Iris pigment epithelial cell (primary cell): ENCODE measurements around the gene MRPL4.

Experiments
- DNase-seq: peaks from one replicate; pipeline ENCODE4 v3.0.0-alpha.2; 2011; ENCODE audit warnings: low read depth

MRPL4 gene

GRCh38 chr19:10251792-10252694 lies at the start of gene MRPL4:
Gene MRPL4 (plus strand): TSS chr19:10252214. CDS start chr19:10252254, 40 bp downstream.
- peak; percentile 99 for DNase-seq

GRCh38 chr19:10203686-10204085 lies 48.3 kb upstream of the MRPL4 start:
- no peak for DNase-seq

GRCh38 chr19:10205636-10206035 lies 46.4 kb upstream of the MRPL4 start:
- DNase-seq: no peak

GRCh38 chr19:10206226-10206885 lies 45.7 kb upstream of the MRPL4 start:
- peak; percentile 74 for DNase-seq

GRCh38 chr19:10207026-10207425 lies 45.0 kb upstream of the MRPL4 start:
- no peak for DNase-seq

GRCh38 chr19:10209315-10209714 lies 42.7 kb upstream of the MRPL4 start:
- DNase-seq: peak; percentile 51

GRCh38 chr19:10211061-10211460 lies 41.0 kb upstream of the MRPL4 start:
- DNase-seq: no peak

- DNase-seq: no peak
These were observed 40.3 kb upstream of the MRPL4 start for GRCh38 chr19:10211691-10212090.

- DNase-seq: peak; percentile 65
These were observed 37.2 kb upstream of the MRPL4 start for GRCh38 chr19:10214784-10215183.

GRCh38 chr19:10217085-10217484 lies 34.9 kb upstream of the MRPL4 start:
- no peak for DNase-seq

GRCh38 chr19:10219678-10220077 lies 32.3 kb upstream of the MRPL4 start:
- peak; percentile 78 for DNase-seq

- no peak for DNase-seq
These were observed 31.3 kb upstream of the MRPL4 start for GRCh38 chr19:10220695-10221094.

- no peak for DNase-seq
These were observed 29.7 kb upstream of the MRPL4 start for GRCh38 chr19:10222201-10222890.

- no peak for DNase-seq
These were observed 28.4 kb upstream of the MRPL4 start for GRCh38 chr19:10223488-10224213.

GRCh38 chr19:10224337-10224736 lies 27.7 kb upstream of the MRPL4 start:
- no peak for DNase-seq

- DNase-seq: no peak
These were observed 26.0 kb upstream of the MRPL4 start for GRCh38 chr19:10226021-10226375.

GRCh38 chr19:10226376-10227025 lies 25.5 kb upstream of the MRPL4 start:
- DNase-seq: peak; percentile 75

GRCh38 chr19:10227026-10227971 lies 24.7 kb upstream of the MRPL4 start:
- DNase-seq: no peak

- DNase-seq: no peak
These were observed 23.6 kb upstream of the MRPL4 start for GRCh38 chr19:10228393-10228792.

GRCh38 chr19:10228920-10229319 lies 23.1 kb upstream of the MRPL4 start:
- no peak for DNase-seq
